ENCODE measurements around the gene TBC1D2. TPM values are rescaled to one million over a fixed set of nuclear protein-coding genes. Genes with fewer than 3 reads are reported as not detected.

TBC1D2 gene
- total RNA-seq, 4 donors from 2014 or later, result 37.7 to 109 (median 55.8) TPM

DNA sequence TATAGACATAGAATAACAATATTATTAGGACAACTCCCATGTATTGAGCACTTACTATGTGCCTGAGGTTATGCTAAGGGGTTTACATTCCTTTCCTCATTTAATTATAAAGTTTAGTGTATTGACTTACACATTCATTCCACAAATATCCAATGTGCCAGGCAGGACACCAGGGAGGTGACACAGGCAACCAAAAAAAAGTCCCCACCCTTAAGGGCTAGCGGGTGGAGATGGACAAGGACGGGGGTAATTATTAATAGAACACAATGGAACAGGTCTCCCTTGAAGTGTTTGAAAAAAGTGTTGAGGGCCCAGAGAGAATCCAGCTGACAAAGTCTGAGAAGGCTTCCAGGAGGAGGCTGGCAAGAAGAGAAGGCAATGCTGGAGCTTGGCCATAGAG lies 5.7 kb downstream of the TBC1D2 start:
- intact Hi-C loops (cut with DNase I; ENCODE audit: low total_unique reads) (no loop called here), in situ Hi-C loops (cut with MboI; ENCODE audit: low pct_ligation_motif_present in 1 of 4, low pct_unique_long_range_greater_than_20kb in 1 of 4, low sequenced_read_pairs in 3 of 4) (loop anchor here in 3 of 4 donors (10.0 to 25.0 kb wide), 5 partner anchors 45 to 537 kb away; partner anchors contain the start of gene TRMO (in 2 of the 3))
- no peak for DNase-seq
- no peaks in the 10 kb centered on the region for H3K27me3 ChIP-seq
- H3K27ac ChIP-seq, result peak overlapping the region; percentile 75 to 83 (median 80)
- no peaks in the 10 kb centered on the region for H3K36me3 ChIP-seq
- TF ChIP-seq EP300 (IDR thresholded peaks at IDR 0.05; ENCODE audit: low read depth) (no peak), POLR2AphosphoS5 (IDR thresholded peaks at IDR 0.05) (no peak), POLR2A (IDR thresholded peaks at IDR 0.05) (no peak)
- TF ChIP-seq, protein P1, sequence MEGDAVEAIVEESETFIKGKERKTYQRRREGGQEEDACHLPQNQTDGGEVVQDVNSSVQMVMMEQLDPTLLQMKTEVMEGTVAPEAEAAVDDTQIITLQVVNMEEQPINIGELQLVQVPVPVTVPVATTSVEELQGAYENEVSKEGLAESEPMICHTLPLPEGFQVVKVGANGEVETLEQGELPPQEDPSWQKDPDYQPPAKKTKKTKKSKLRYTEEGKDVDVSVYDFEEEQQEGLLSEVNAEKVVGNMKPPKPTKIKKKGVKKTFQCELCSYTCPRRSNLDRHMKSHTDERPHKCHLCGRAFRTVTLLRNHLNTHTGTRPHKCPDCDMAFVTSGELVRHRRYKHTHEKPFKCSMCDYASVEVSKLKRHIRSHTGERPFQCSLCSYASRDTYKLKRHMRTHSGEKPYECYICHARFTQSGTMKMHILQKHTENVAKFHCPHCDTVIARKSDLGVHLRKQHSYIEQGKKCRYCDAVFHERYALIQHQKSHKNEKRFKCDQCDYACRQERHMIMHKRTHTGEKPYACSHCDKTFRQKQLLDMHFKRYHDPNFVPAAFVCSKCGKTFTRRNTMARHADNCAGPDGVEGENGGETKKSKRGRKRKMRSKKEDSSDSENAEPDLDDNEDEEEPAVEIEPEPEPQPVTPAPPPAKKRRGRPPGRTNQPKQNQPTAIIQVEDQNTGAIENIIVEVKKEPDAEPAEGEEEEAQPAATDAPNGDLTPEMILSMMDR (IDR thresholded peaks at IDR 0.05), result no peak
- H3K9me3 ChIP-seq, result no peaks in the 10 kb centered on the region
- WGBS, 2 donors (ENCODE audit: low coverage in 1 of 2), result 60 to 78% methylated on average over 2 of the region's 2 CpGs
- H3K4me3 ChIP-seq, result no peak overlapping the region
- peaks cover 13 to 70% (median 41%) of the 10 kb centered on the region in 4 donors for H3K4me1 ChIP-seq

DNA sequence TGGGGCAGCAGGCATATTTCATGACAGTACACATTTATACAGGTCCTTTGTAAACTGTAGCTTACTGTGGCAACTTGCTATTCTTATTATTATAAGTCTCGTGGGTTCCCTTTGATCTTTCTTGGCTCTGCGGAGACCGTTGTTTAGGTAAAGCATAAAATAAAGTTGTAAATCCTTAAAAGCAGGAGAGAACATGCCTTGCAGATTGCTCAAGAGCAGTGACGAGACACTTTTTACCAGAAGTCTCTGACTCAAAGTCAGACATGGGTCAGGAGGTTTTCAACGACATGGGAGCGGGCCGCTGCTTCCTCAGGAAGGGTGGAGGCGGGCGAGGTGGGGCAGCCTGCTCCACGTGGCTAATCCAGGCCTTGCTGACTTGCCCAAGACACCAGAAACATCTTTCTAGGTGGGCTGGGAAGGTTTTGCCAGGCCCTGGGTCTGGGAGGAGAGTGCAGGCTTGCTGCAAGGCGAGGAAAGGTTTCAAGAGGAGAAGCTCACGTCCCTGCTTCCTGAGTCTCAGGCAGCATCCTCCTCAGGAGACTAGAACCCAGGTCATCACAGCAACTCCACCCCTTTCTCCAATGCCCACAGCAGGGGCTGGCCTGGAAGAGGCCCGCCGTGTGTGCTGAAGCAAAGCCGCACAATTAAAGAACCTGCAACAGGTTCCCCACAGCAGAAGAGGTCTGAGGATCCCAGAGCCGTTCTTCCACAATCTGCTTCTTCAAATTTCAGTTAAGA lies 6.5 kb downstream of the TBC1D2 start:
- Histone ChIP-seq H3K4me1 (peaks cover 6 to 64% (median 37%) of the 10 kb centered on the region in 4 donors), H3K36me3 (no peaks in the 10 kb centered on the region), H3K9me3 (no peaks in the 10 kb centered on the region)

DNA sequence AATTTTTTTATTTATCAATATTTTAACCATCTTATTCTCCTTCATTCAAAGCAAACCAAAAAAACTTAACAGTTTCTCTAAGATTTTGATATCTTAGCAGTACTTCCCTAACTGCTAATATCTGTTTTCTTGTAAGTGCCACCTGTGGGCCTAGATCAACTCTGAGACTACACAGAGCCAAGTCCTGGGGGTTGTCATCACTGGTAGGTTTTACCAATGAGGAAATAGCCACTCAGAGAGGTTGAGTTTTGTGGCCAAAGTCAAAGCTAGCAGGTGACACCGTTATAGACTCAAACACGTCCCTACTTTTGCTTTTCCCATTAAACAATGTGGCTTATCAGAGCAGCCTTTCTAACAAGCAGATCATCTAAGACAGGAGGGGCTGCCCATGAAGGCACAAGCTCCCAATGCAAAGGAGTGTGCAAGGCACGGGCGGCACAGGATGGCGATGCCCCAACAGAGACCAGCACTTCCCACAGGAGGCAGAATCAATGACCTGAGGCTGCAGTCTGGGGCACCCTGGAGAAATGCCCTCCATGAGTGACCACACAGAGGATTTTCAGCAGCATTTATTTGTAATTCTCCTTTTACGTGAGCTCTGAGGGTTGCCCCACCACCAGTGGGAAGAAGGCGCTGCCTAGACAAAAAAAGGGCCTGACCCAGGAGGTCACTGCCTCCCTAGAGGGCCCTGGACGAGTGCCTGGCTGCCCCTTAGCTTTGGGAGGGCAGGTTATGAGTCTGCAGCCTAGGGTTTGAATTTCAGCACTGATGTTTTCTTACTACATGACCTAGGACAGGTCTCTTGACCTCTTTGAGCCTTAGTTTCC lies 7.4 kb downstream of the TBC1D2 start:
- peaks cover 6 to 58% (median 35%) of the 10 kb centered on the region in 4 donors for H3K4me1 ChIP-seq
- TF ChIP-seq POLR2A (IDR thresholded peaks at IDR 0.05) (no peak), EP300 (IDR thresholded peaks at IDR 0.05; ENCODE audit: low read depth) (no peak), POLR2AphosphoS5 (IDR thresholded peaks at IDR 0.05) (no peak)
- TF ChIP-seq, protein P1 (IDR thresholded peaks at IDR 0.05), result no peak
- no peaks in the 10 kb centered on the region for H3K9me3 ChIP-seq
- H3K4me3 ChIP-seq, result no peak overlapping the region
- DNase-seq, result no peak
- H3K36me3 ChIP-seq, result no peaks in the 10 kb centered on the region
- peak overlapping the region; percentile 75 to 83 (median 80) for H3K27ac ChIP-seq
- intact Hi-C loops (cut with DNase I; ENCODE audit: low total_unique reads) (no loop called here), in situ Hi-C loops (cut with MboI; ENCODE audit: low pct_ligation_motif_present in 1 of 4, low pct_unique_long_range_greater_than_20kb in 1 of 4, low sequenced_read_pairs in 3 of 4) (no loop called here)
- WGBS, 2 donors (ENCODE audit: low coverage in 1 of 2), result 66 to 80% methylated on average over 2 to 8 of the region's 8 CpGs
- no peaks in the 10 kb centered on the region for H3K27me3 ChIP-seq

More for the DNA sequence above, 6.5 kb downstream of the TBC1D2 start:
- intact Hi-C loops (cut with DNase I; ENCODE audit: low total_unique reads) (no loop called here), in situ Hi-C loops (cut with MboI; ENCODE audit: low pct_ligation_motif_present in 1 of 4, low pct_unique_long_range_greater_than_20kb in 1 of 4, low sequenced_read_pairs in 3 of 4) (no loop called here)
- Histone ChIP-seq H3K27ac (peak overlapping the region; percentile 75 to 83 (median 80)), H3K4me3 (no peak overlapping the region), H3K27me3 (no peaks in the 10 kb centered on the region)
- DNase-seq, result peak; percentile 86
- WGBS, 2 donors (ENCODE audit: low coverage in 1 of 2), result 22 to 43% methylated on average over 4 to 16 of the region's 16 CpGs
- TF ChIP-seq, protein P1 (IDR thresholded peaks at IDR 0.05), result no peak
- TF ChIP-seq POLR2AphosphoS5 (IDR thresholded peaks at IDR 0.05), result peak in 2 of 3 donors; percentile 45 to 57

DNA sequence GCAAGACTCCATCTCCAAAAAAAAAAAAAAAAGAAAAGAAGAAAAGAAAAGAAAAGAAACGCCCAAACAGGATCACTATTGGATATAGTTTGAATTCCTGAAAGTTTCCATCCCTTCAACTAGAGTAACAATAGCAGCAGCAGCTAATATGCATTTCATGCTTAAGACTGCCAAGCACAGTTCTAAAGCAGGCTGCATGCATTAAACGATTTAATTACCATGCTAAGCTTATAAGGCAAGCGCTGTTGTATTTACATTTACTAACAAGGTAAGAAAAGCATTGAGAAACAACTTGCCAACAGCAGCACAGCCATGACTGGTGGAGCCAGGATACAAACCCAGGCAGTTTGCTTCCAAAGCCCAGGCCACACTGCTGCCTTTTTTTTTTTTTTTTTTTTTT lies 13.0 kb downstream of the TBC1D2 start:
- in situ Hi-C loops (cut with MboI; ENCODE audit: low pct_ligation_motif_present in 1 of 4, low pct_unique_long_range_greater_than_20kb in 1 of 4, low sequenced_read_pairs in 3 of 4), result no loop called here
- TF ChIP-seq POLR2A (IDR thresholded peaks at IDR 0.05) (no peak), EP300 (IDR thresholded peaks at IDR 0.05; ENCODE audit: low read depth) (no peak), POLR2AphosphoS5 (IDR thresholded peaks at IDR 0.05) (no peak)
- TF ChIP-seq, protein P1 (IDR thresholded peaks at IDR 0.05), result no peak
- intact Hi-C loops (cut with DNase I; ENCODE audit: low total_unique reads), result no loop called here
- H3K4me1 ChIP-seq, result peaks cover 0 to 19% (median 10%) of the 10 kb centered on the region in 4 donors
- no peaks in the 10 kb centered on the region for H3K27me3 ChIP-seq
- H3K36me3 ChIP-seq, result no peaks in the 10 kb centered on the region
- no peak overlapping the region for H3K4me3 ChIP-seq
- no peaks in the 10 kb centered on the region for H3K9me3 ChIP-seq
- DNase-seq, result no peak
- 54 to 83% methylated on average over 2 to 3 of the region's 3 CpGs for WGBS, 2 donors (ENCODE audit: low coverage in 1 of 2)
- no peak overlapping the region for H3K27ac ChIP-seq

All from transverse colon (tissue), 4 donors.